Astrocyte (in vitro differentiated cells and primary cell): ENCODE data around the gene ZMIZ1. TPM values are rescaled to one million over a fixed set of nuclear protein-coding genes. Genes with fewer than 3 reads are reported as not detected.

ENCODE experiments used
- DNase-seq: peaks from one replicate; pipeline ENCODE4 v3.0.0-alpha.2; 2010; ENCODE audit warnings: low read depth
- FAIRE-seq: peaks from 2 replicates; lab custom pipeline; 2011; peaks lifted over from hg19 to GRCh38; lab: Jason Lieb, UNC
- H2AFZ ChIP-seq: 2 replicates; pipeline ENCODE4 v1.6.0; 2012; ENCODE audit warnings: low read depth, low read length, inconsistent platforms
- H3K27ac ChIP-seq: 2 replicates; pipeline ENCODE4 v1.5.1; 2011; ENCODE audit warnings: low read depth, low read length, inconsistent platforms
- H3K27me3 ChIP-seq: 2 replicates; pipeline ENCODE4 v1.6.0; 2011; ENCODE audit warnings: low read length, inconsistent platforms; ENCODE audit not compliant: insufficient read depth
- H3K36me3 ChIP-seq: 2 replicates; pipeline ENCODE4 v1.5.1; 2011; ENCODE audit warnings: low read length, inconsistent platforms; ENCODE audit not compliant: insufficient read depth
- H3K4me1 ChIP-seq: 2 replicates; pipeline ENCODE4 v1.5.1; 2011; ENCODE audit warnings: low read length, inconsistent platforms; ENCODE audit not compliant: insufficient read depth
- H3K4me2 ChIP-seq: 2 replicates; pipeline ENCODE4 v1.6.0; 2012; ENCODE audit warnings: low read length, inconsistent platforms
- H3K4me3 ChIP-seq: 2 replicates; pipeline ENCODE4 v1.5.1; 2011; ENCODE audit warnings: low read depth, mild to moderate bottlenecking, low read length, inconsistent platforms; ENCODE audit not compliant: insufficient read depth
- H3K79me2 ChIP-seq: 2 replicates; pipeline ENCODE4 v1.6.0; 2012; ENCODE audit warnings: mild to moderate bottlenecking, low read length, inconsistent platforms; ENCODE audit not compliant: insufficient read depth
- H3K9ac ChIP-seq: 2 replicates; pipeline ENCODE4 v1.6.0; 2012; ENCODE audit warnings: mild to moderate bottlenecking, low read length, inconsistent platforms
- H3K9me3 ChIP-seq: 2 replicates; pipeline ENCODE4 v1.5.1; 2012; ENCODE audit warnings: low read depth, mild to moderate bottlenecking, low read length, inconsistent platforms; ENCODE audit not compliant: insufficient read depth
- H4K20me1 ChIP-seq: 2 replicates; pipeline ENCODE4 v1.6.0; 2012; ENCODE audit warnings: low read length, inconsistent platforms; ENCODE audit not compliant: insufficient read depth
- H3K27ac Mint-ChIP-seq: one replicate; pipeline ENCODE4 v1.8.0; 2021; ENCODE audit warnings: mild to moderate bottlenecking, mixed read lengths; ENCODE audit not compliant: unreplicated experiment
- H3K27me3 Mint-ChIP-seq: one replicate; pipeline ENCODE4 v1.8.0; 2021; ENCODE audit warnings: low read depth, mixed read lengths; ENCODE audit not compliant: unreplicated experiment
- H3K36me3 Mint-ChIP-seq: one replicate; pipeline ENCODE4 v1.8.0; 2021; ENCODE audit warnings: low read depth, mixed read lengths; ENCODE audit not compliant: unreplicated experiment
- H3K4me1 Mint-ChIP-seq: one replicate; pipeline ENCODE4 v1.8.0; 2021; ENCODE audit warnings: low read depth, mixed read lengths; ENCODE audit not compliant: unreplicated experiment
- H3K4me3 Mint-ChIP-seq: one replicate; pipeline ENCODE4 v1.8.0; 2021; ENCODE audit warnings: mild to moderate bottlenecking, moderate library complexity, mixed read lengths; ENCODE audit not compliant: unreplicated experiment
- H3K9me3 Mint-ChIP-seq: one replicate; pipeline ENCODE4 v1.8.0; 2021; ENCODE audit warnings: mild to moderate bottlenecking, mixed read lengths; ENCODE audit not compliant: unreplicated experiment
- EZH2 ChIP-seq: IDR thresholded peaks from 2 replicates; pipeline ENCODE4 v1.6.1; 2012; ENCODE audit warnings: mild to moderate bottlenecking, low read length, inconsistent platforms; ENCODE audit not compliant: insufficient read depth
- total RNA-seq: library from RNA; stranded (reverse); gene quantifications from 2 replicates; pipeline ENCODE4 v1.2.1, GENCODE V29; 2021
- TF ChIP-seq, protein P1 (sequence below): IDR thresholded peaks from 2 replicates; pipeline ENCODE4 v1.5.1; 2011; ENCODE audit warnings: low read depth, mild to moderate bottlenecking, inconsistent platforms, low read length, moderate library complexity; ENCODE audit not compliant: insufficient read depth

The ZMIZ1 gene
- total RNA-seq, 1 donor from 2014 or later: 45.5 TPM

DNA sequence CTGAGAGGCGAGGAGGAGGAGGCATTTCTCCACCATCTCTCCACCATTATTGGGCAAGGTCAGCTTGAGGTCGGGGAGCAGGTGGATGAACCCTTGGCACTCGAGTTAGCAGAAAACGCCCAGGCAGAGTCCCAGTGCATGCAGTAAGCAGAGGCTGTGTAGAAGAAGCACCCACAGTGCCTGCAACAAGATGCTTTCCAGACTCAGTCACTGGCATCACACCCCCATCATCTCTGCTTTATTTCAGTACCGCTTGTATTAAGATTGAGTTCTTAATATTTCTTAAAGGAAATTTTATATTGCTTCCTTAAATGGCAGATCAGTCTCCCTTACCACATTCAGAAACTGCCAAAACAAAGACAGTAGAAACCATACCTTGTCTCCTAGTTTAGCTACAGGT, 156.2 kb downstream of the ZMIZ1 start:
- Histone ChIP-seq H3K27ac (no peak overlapping the region), H3K4me1 (peaks cover 43% of the 10 kb centered on the region), H3K79me2 (peaks cover 18% of the 10 kb centered on the region), H3K9ac (no peak overlapping the region), H3K4me3 (no peak overlapping the region), H3K27me3 (no peaks in the 10 kb centered on the region), H2AFZ (no peak overlapping the region), H3K36me3 (peaks cover 35% of the 10 kb centered on the region), H3K4me2 (no peak overlapping the region), H4K20me1 (peaks cover 94% of the 10 kb centered on the region), H3K9me3 (no peaks in the 10 kb centered on the region)
- Mint-ChIP-seq H3K27ac (no peak overlapping the region), H3K36me3 (peaks cover 12% of the 10 kb centered on the region), H3K27me3 (no peaks in the 10 kb centered on the region), H3K4me3 (no peak overlapping the region), H3K4me1 (peaks cover 31% of the 10 kb centered on the region), H3K9me3 (no peaks in the 10 kb centered on the region)
- no peak for TF ChIP-seq EZH2
- TF ChIP-seq, protein P1, sequence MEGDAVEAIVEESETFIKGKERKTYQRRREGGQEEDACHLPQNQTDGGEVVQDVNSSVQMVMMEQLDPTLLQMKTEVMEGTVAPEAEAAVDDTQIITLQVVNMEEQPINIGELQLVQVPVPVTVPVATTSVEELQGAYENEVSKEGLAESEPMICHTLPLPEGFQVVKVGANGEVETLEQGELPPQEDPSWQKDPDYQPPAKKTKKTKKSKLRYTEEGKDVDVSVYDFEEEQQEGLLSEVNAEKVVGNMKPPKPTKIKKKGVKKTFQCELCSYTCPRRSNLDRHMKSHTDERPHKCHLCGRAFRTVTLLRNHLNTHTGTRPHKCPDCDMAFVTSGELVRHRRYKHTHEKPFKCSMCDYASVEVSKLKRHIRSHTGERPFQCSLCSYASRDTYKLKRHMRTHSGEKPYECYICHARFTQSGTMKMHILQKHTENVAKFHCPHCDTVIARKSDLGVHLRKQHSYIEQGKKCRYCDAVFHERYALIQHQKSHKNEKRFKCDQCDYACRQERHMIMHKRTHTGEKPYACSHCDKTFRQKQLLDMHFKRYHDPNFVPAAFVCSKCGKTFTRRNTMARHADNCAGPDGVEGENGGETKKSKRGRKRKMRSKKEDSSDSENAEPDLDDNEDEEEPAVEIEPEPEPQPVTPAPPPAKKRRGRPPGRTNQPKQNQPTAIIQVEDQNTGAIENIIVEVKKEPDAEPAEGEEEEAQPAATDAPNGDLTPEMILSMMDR: no peak
- FAIRE-seq (no peak), DNase-seq (no peak)

DNA sequence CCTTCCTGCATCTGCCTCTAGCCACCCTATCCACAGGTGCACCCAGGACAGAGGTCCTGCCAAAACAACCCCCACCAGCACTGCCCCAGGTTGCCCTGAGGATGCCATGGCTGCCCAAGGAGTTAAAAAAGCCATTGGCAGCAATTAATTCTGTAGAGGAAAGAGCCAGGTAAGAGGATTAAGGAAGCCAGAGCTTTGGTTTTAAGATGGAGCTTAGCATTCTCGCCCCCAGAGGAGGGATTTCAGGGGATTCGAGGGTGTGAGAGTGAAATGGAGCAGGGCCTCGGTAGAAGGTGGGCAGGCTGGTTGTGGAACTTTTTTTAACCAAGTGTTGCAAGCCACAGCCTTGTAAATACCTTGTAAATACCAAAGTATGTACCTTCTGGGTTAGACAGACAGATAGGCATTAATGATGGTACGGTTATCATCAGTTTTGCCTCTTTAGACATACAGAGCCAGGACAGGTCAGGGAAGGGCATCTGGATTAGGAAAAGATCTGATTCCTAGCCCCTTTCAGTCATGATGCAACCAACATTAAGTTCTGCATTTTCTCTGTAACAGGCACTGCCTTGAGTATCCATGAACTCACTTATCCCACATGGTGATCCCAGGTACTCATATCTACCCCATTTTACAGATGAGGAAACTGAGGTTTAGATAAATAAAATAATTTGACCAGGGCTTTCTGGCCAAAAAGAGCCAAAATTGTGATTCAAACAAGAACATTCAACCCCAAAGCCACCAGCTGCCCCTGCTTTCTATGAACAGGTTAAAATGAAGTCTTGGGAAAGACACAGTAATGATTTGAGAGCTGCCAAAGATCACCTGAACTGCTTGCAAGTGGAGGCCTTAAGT, 157.9 kb downstream of the ZMIZ1 start:
- Histone ChIP-seq H3K79me2 (peaks cover 14% of the 10 kb centered on the region), H3K9ac (no peak overlapping the region), H2AFZ (no peak overlapping the region), H3K27me3 (no peaks in the 10 kb centered on the region), H3K4me2 (no peak overlapping the region), H3K9me3 (no peaks in the 10 kb centered on the region), H3K36me3 (peaks cover 33% of the 10 kb centered on the region), H3K27ac (no peak overlapping the region), H4K20me1 (peaks cover 92% of the 10 kb centered on the region), H3K4me3 (no peak overlapping the region), H3K4me1 (peaks cover 29% of the 10 kb centered on the region)
- peaks cover 18% of the 10 kb centered on the region for H3K36me3 Mint-ChIP-seq
- H3K4me3 Mint-ChIP-seq: no peak overlapping the region
- FAIRE-seq (peak; percentile 34), DNase-seq (no peak)
- no peaks in the 10 kb centered on the region for H3K9me3 Mint-ChIP-seq
- H3K27me3 Mint-ChIP-seq: no peaks in the 10 kb centered on the region
- TF ChIP-seq, protein P1: no peak
- TF ChIP-seq EZH2: no peak
- no peak overlapping the region for H3K27ac Mint-ChIP-seq
- peaks cover 28% of the 10 kb centered on the region for H3K4me1 Mint-ChIP-seq

DNA sequence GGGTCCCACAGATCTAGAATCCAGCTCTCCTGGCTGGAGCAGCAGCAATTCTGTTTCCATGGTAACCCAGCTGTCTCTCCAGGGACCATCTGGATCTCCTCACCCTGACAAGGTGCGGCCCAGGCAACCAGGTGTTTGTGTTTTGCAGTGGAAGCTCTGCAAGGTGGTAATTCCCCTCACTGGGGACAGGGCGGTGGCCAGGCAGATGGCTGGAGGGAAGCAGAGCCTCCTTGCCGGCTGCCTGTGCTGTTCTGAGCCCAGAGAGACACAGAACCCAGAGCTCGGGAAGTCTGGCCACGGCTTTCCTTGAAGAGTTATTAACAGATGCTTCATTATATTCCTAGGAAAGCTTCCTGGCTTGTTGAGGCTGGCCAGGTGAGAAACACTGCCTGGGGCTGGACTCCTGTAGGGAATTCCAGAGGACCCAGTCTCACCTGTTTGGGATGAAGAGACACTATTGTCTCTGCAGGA, 160.3 kb downstream of the ZMIZ1 start:
- H3K27ac ChIP-seq: no peak overlapping the region
- no peak overlapping the region for H3K9ac ChIP-seq
- no peak for DNase-seq
- H3K27me3 ChIP-seq: no peaks in the 10 kb centered on the region
- no peak overlapping the region for H3K4me3 ChIP-seq
- no peak overlapping the region for H2AFZ ChIP-seq
- Mint-ChIP-seq H3K4me1 (peaks cover 14% of the 10 kb centered on the region), H3K27ac (no peak overlapping the region), H3K4me3 (no peak overlapping the region), H3K9me3 (no peaks in the 10 kb centered on the region), H3K36me3 (peaks cover 19% of the 10 kb centered on the region), H3K27me3 (no peaks in the 10 kb centered on the region)
- FAIRE-seq: no peak
- H3K9me3 ChIP-seq: no peaks in the 10 kb centered on the region
- H3K36me3 ChIP-seq: peaks cover 26% of the 10 kb centered on the region
- H3K79me2 ChIP-seq: peaks cover 14% of the 10 kb centered on the region
- H3K4me2 ChIP-seq: no peak overlapping the region
- TF ChIP-seq EZH2: no peak
- TF ChIP-seq, protein P1: no peak
- H3K4me1 ChIP-seq: peaks cover 13% of the 10 kb centered on the region
- H4K20me1 ChIP-seq: peaks cover 90% of the 10 kb centered on the region
